WTC11 (cell line): ENCODE results near the gene EHD1. TPM values are rescaled to one million over a fixed set of nuclear protein-coding genes. Genes with fewer than 3 reads are reported as not detected.
A peak's percentile ranks its signal among the peaks of the same experiment; 100 is the strongest.

ENCODE experiments used
- ATAC-seq: fragments of 200-7000 bp; cut with Tn5 transposase; 2 replicates; pipeline ENCODE4 v1.10.0; 2021; ENCODE audit warnings: mild to moderate bottlenecking, moderate library complexity
- CTCF ChIA-PET: fragments of 300-600 bp; sonication (Branson Sonifier 250); formaldehyde crosslinking; loops from one replicate; lab custom pipeline; 2021; ENCODE audit warnings: antibody characterized with exemption; lab: Charles Lee
- POLR2A ChIA-PET: fragments of 350-600 bp; sonication (Branson Sonifier 250); formaldehyde crosslinking; loops from one replicate; lab custom pipeline; 2021; ENCODE audit warnings: antibody characterized with exemption; lab: Charles Lee
- DNase-seq: peaks from one replicate; pipeline ENCODE4 v3.0.0; 2021; ENCODE audit warnings: low spot score
- H3K27ac Mint-ChIP-seq: 2 replicates; pipeline ENCODE4 v1.8.0; 2021; ENCODE audit warnings: mixed read lengths
- H3K27me3 Mint-ChIP-seq: 2 replicates; pipeline ENCODE4 v1.8.0; 2021; ENCODE audit warnings: low read depth, mild to moderate bottlenecking, moderate library complexity, mixed read lengths
- H3K36me3 Mint-ChIP-seq: 2 replicates; pipeline ENCODE4 v1.8.0; 2021; ENCODE audit warnings: mixed read lengths
- H3K4me1 Mint-ChIP-seq: 2 replicates; pipeline ENCODE4 v1.8.0; 2022; ENCODE audit warnings: mixed read lengths
- H3K4me3 Mint-ChIP-seq: 2 replicates; pipeline ENCODE4 v1.8.0; 2021; ENCODE audit warnings: mild to moderate bottlenecking, moderate library complexity, mixed read lengths
- H3K9me3 Mint-ChIP-seq: 2 replicates; pipeline ENCODE4 v1.8.0; 2021; ENCODE audit warnings: mixed read lengths
- ATF6 ChIP-seq: sonication (generic); formaldehyde crosslinking; IDR thresholded peaks from 2 replicates; pipeline ENCODE4 v1.8.1; 2023; ENCODE audit warnings: mild to moderate bottlenecking, missing genetic modification reagents
- CBFB ChIP-seq: sonication (generic); formaldehyde crosslinking; IDR thresholded peaks from 2 replicates; pipeline ENCODE4 v1.8.1; 2022; ENCODE audit warnings: mild to moderate bottlenecking, low read depth, missing genetic modification reagents
- ERG ChIP-seq: fragments of 250-450 bp; sonication (Bioruptor Pico); IDR thresholded peaks from 2 replicates; pipeline ENCODE4 v1.8.0; 2021; ENCODE audit warnings: mild to moderate bottlenecking
- FOXJ3 ChIP-seq: sonication (generic); formaldehyde crosslinking; IDR thresholded peaks from 2 replicates; pipeline ENCODE4 v1.9.0; 2021; ENCODE audit warnings: missing genetic modification reagents, mild to moderate bottlenecking, borderline replicate concordance
- FOXK1 ChIP-seq: sonication (generic); formaldehyde crosslinking; IDR thresholded peaks from 2 replicates; pipeline ENCODE4 v1.8.0; 2022; ENCODE audit warnings: mild to moderate bottlenecking, moderate library complexity, missing genetic modification reagents
- JAZF1 ChIP-seq: fragments of 250-450 bp; sonication (Bioruptor Pico); IDR thresholded peaks from 2 replicates; pipeline ENCODE4 v1.9.0; 2021; ENCODE audit warnings: moderate library complexity, mild to moderate bottlenecking, inconsistent platforms
- MYBL2 ChIP-seq: sonication (generic); formaldehyde crosslinking; IDR thresholded peaks from 2 replicates; pipeline ENCODE4 v1.8.1; 2023; ENCODE audit warnings: mild to moderate bottlenecking, moderate library complexity, missing genetic modification reagents
- NFATC4 ChIP-seq: fragments of 250-450 bp; sonication (Bioruptor Pico); IDR thresholded peaks from 2 replicates; pipeline ENCODE4 v1.9.0; 2021; ENCODE audit warnings: mild to moderate bottlenecking
- PRRX2 ChIP-seq: fragments of 250-450 bp; sonication (Bioruptor Pico); IDR thresholded peaks from 2 replicates; pipeline ENCODE4 v1.8.0; 2021; ENCODE audit warnings: mild to moderate bottlenecking
- RORB ChIP-seq: fragments of 250-450 bp; sonication (Bioruptor Pico); IDR thresholded peaks from 2 replicates; pipeline ENCODE4 v1.9.0; 2021; ENCODE audit warnings: mild to moderate bottlenecking
- TEAD1 ChIP-seq: sonication (generic); formaldehyde crosslinking; IDR thresholded peaks from 2 replicates; pipeline ENCODE4 v1.8.0; 2022; ENCODE audit warnings: mild to moderate bottlenecking, missing genetic modification reagents
- TEAD4 ChIP-seq: sonication (generic); formaldehyde crosslinking; IDR thresholded peaks from 2 replicates; pipeline ENCODE4 v1.8.0; 2022; ENCODE audit warnings: mild to moderate bottlenecking, missing genetic modification reagents
- ZNF138 ChIP-seq: sonication (generic); formaldehyde crosslinking; conservative IDR thresholded peaks from 2 replicates; pipeline ENCODE4 v1.8.1; 2022; ENCODE audit warnings: mild to moderate bottlenecking, moderate library complexity, missing genetic modification reagents
- ZNF281 ChIP-seq: sonication (generic); formaldehyde crosslinking; IDR thresholded peaks from 2 replicates; pipeline ENCODE4 v1.8.0; 2023; ENCODE audit warnings: mild to moderate bottlenecking, missing genetic modification reagents
- ZNF416 ChIP-seq: fragments of 250-450 bp; sonication (Bioruptor Pico); IDR thresholded peaks from 2 replicates; pipeline ENCODE4 v1.9.0; 2021; ENCODE audit warnings: mild to moderate bottlenecking, inconsistent platforms
- ZNF423 ChIP-seq: fragments of 250-450 bp; sonication (Bioruptor Pico); IDR thresholded peaks from 2 replicates; pipeline ENCODE4 v2.1.2; 2022; ENCODE audit warnings: mild to moderate bottlenecking, moderate library complexity
- total RNA-seq: library from RNA; stranded (reverse); gene quantifications from 3 replicates; pipeline ENCODE4 v1.2.3, GENCODE V29; 2021
- TF ChIP-seq, protein P1 (sequence below): sonication (generic); formaldehyde crosslinking; IDR thresholded peaks from 2 replicates; pipeline ENCODE4 v1.8.1; 2022; ENCODE audit warnings: mild to moderate bottlenecking, missing genetic modification reagents, moderate library complexity, borderline replicate concordance
- TF ChIP-seq, protein P2 (sequence below): sonication (generic); formaldehyde crosslinking; IDR thresholded peaks from 2 replicates; pipeline ENCODE4 v1.8.0; 2022; ENCODE audit warnings: mild to moderate bottlenecking, missing genetic modification reagents
- TF ChIP-seq, protein P3 (sequence below): sonication (generic); formaldehyde crosslinking; IDR thresholded peaks from 2 replicates; pipeline ENCODE4 v1.8.1; 2022; ENCODE audit warnings: low read depth, mild to moderate bottlenecking, moderate library complexity, missing genetic modification reagents, borderline replicate concordance
- TF ChIP-seq, protein P4 (sequence below): fragments of 250-450 bp; sonication (Bioruptor Pico); IDR thresholded peaks from 2 replicates; pipeline ENCODE4 v1.9.0; 2021; ENCODE audit warnings: mild to moderate bottlenecking

The EHD1 gene
- total RNA-seq, 1 experiment from 2014 or later: 38.1 TPM

GRCh38 chr11:64890522-64890939 lies 12.1 kb upstream of the EHD1 start (continued):
- TF ChIP-seq, protein P1, sequence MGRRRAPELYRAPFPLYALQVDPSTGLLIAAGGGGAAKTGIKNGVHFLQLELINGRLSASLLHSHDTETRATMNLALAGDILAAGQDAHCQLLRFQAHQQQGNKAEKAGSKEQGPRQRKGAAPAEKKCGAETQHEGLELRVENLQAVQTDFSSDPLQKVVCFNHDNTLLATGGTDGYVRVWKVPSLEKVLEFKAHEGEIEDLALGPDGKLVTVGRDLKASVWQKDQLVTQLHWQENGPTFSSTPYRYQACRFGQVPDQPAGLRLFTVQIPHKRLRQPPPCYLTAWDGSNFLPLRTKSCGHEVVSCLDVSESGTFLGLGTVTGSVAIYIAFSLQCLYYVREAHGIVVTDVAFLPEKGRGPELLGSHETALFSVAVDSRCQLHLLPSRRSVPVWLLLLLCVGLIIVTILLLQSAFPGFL (CRISPR knock-in tag): no peak
- TF ChIP-seq, protein P2, sequence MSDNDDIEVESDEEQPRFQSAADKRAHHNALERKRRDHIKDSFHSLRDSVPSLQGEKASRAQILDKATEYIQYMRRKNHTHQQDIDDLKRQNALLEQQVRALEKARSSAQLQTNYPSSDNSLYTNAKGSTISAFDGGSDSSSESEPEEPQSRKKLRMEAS (CRISPR knock-in tag): no peak

DNA sequence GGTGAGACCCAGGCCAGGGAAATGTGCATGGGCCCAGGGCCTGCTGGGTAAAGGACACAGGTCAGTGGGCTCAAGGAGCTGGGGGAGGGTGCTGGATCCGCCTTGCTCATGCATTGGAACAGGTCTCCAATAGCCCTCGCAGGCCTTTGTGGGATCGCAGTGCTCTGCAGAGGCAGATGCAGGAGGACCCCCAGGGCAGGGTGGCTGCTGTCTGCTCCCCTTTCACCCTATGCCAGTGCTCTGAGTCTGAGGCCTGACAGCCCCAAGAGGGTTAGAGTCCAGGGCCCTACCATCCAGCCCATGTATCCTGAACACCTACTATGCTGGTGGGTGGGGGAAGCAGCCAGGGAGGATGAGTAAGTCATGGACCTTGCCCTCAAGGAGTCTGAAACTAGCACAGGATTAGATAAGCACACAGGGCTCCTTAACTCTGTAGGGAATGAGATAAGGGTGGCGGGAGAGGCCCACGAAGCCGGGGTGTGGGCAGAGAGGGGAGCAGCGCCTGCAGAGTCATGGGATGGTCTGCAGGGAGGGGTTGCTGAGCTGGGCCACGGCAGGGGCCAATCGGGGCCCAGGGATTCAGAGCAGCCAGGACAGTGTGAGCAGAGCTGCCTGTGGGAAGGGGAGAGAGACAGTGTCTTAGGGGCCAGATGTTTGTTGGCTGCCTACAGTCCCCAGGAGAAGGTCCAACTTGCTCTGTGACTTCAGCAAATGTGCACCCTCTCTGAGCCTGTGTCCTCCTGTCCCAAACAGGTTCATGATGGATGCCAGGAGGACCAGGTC lies 10.5 kb upstream of the EHD1 start:
- CTCF ChIA-PET: interaction anchor here (0.7 to 22.9 kb wide), 22 partner anchors 8 to 228 kb away, joined by 3 to 372 read pairs (median 6); partner anchors contain the start of genes ARL2, BATF2, CDC42BPG and EHD1
- Mint-ChIP-seq H3K36me3 (no peaks in the 10 kb centered on the region), H3K9me3 (no peaks in the 10 kb centered on the region), H3K27me3 (no peaks in the 10 kb centered on the region), H3K4me1 (peaks cover 14% of the 10 kb centered on the region), H3K27ac (no peak overlapping the region), H3K4me3 (no peak overlapping the region)
- POLR2A ChIA-PET: interaction anchor here (0.8 to 2.4 kb wide), 2 partner anchors 10 to 110 kb away, joined by 3 to 10 read pairs; partner anchors contain the start of gene SF1
- TF ChIP-seq, protein P3, sequence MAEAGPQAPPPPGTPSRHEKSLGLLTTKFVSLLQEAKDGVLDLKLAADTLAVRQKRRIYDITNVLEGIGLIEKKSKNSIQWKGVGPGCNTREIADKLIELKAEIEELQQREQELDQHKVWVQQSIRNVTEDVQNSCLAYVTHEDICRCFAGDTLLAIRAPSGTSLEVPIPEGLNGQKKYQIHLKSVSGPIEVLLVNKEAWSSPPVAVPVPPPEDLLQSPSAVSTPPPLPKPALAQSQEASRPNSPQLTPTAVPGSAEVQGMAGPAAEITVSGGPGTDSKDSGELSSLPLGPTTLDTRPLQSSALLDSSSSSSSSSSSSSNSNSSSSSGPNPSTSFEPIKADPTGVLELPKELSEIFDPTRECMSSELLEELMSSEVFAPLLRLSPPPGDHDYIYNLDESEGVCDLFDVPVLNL (CRISPR knock-in tag): no peak
- TF ChIP-seq CBFB (CRISPR knock-in tag) (no peak), FOXK1 (no peak), FOXJ3 (CRISPR knock-in tag) (no peak), ZNF423 (CRISPR knock-in tag) (no peak), MYBL2 (CRISPR knock-in tag) (no peak), ZNF416 (CRISPR knock-in tag) (no peak), ERG (no peak), TEAD4 (CRISPR knock-in tag) (no peak), ZNF281 (CRISPR knock-in tag) (no peak), NFATC4 (no peak), ATF6 (CRISPR knock-in tag) (no peak), ZNF138 (no peak), JAZF1 (no peak), RORB (CRISPR knock-in tag) (no peak), TEAD1 (CRISPR knock-in tag) (no peak), PRRX2 (CRISPR knock-in tag) (no peak)
- TF ChIP-seq, protein P1 (CRISPR knock-in tag): no peak
- TF ChIP-seq, protein P4, sequence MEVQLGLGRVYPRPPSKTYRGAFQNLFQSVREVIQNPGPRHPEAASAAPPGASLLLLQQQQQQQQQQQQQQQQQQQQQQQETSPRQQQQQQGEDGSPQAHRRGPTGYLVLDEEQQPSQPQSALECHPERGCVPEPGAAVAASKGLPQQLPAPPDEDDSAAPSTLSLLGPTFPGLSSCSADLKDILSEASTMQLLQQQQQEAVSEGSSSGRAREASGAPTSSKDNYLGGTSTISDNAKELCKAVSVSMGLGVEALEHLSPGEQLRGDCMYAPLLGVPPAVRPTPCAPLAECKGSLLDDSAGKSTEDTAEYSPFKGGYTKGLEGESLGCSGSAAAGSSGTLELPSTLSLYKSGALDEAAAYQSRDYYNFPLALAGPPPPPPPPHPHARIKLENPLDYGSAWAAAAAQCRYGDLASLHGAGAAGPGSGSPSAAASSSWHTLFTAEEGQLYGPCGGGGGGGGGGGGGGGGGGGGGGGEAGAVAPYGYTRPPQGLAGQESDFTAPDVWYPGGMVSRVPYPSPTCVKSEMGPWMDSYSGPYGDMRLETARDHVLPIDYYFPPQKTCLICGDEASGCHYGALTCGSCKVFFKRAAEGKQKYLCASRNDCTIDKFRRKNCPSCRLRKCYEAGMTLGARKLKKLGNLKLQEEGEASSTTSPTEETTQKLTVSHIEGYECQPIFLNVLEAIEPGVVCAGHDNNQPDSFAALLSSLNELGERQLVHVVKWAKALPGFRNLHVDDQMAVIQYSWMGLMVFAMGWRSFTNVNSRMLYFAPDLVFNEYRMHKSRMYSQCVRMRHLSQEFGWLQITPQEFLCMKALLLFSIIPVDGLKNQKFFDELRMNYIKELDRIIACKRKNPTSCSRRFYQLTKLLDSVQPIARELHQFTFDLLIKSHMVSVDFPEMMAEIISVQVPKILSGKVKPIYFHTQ (CRISPR knock-in tag): no peak
- DNase-seq: no peak
- ATAC-seq: peak; percentile 36
